Lower leg skin (tissue), 4 donors: ENCODE measurements around the gene REEP5. TPM values are rescaled to one million over a fixed set of nuclear protein-coding genes. Genes with fewer than 3 reads are reported as not detected.
"Not testable (repeated sequence)": the region's sequence is repeated elsewhere in the genome, so short reads cannot be mapped to it uniquely, and the experiment has no call there.

Experiments used
- DNase-seq, 2 donors: peaks; one replicate each; pipeline ENCODE4 v3.0.0-alpha.2; 2019; ENCODE audit warnings: low spot score in 2 of 2
- H3K4me3 ChIP-seq: fragments of 200-600 bp; sonication (generic); 2 replicates; pipeline ENCODE4 v1.5.1; 2017; ENCODE audit warnings: mild to moderate bottlenecking, low read depth; ENCODE audit not compliant: poor library complexity, severe bottlenecking
- POLR2A ChIP-seq, 2 donors: fragments of 450-650 bp; IDR thresholded peaks; one replicate each; pipeline ENCODE4 v1.6.1; 2016 to 2017; ENCODE audit warnings: antibody characterized with exemption in 2 of 2, mild to moderate bottlenecking in 1 of 2, moderate library complexity in 1 of 2
- WGBS, 2 donors: methylation state at CpG; one replicate each; pipeline ENCODE4 v1.1.5; 2018; 5-methylcytosine and 5-hydroxymethylcytosine counted together
- intact Hi-C: fragments of 100-400 bp; cut with DNase I; formaldehyde crosslinking; loops from one replicate; pipeline ENCODE4 v1.15.0; 2023; ENCODE audit warnings: low total_unique reads
- total RNA-seq, 4 donors: library from RNA; depleted of rRNA; stranded (reverse); fragments of >200 nt; gene quantifications; one replicate each; pipeline ENCODE4 v1.1.0, GENCODE V29; 2016
- TF ChIP-seq, protein P1 (sequence below), 3 donors: fragments of 450-650 bp; IDR thresholded peaks; one replicate each; pipeline ENCODE4 v1.5.1; 2016; ENCODE audit warnings: antibody characterized with exemption in 3 of 3, mild to moderate bottlenecking in 3 of 3, moderate library complexity in 2 of 3

The REEP5 gene
- total RNA-seq, 4 donors from 2014 or later: 50.7 to 85.5 (median 74.4) TPM

- TF ChIP-seq, protein P1, sequence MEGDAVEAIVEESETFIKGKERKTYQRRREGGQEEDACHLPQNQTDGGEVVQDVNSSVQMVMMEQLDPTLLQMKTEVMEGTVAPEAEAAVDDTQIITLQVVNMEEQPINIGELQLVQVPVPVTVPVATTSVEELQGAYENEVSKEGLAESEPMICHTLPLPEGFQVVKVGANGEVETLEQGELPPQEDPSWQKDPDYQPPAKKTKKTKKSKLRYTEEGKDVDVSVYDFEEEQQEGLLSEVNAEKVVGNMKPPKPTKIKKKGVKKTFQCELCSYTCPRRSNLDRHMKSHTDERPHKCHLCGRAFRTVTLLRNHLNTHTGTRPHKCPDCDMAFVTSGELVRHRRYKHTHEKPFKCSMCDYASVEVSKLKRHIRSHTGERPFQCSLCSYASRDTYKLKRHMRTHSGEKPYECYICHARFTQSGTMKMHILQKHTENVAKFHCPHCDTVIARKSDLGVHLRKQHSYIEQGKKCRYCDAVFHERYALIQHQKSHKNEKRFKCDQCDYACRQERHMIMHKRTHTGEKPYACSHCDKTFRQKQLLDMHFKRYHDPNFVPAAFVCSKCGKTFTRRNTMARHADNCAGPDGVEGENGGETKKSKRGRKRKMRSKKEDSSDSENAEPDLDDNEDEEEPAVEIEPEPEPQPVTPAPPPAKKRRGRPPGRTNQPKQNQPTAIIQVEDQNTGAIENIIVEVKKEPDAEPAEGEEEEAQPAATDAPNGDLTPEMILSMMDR (IDR thresholded peaks at IDR 0.05): no peak
- no peak for TF ChIP-seq POLR2A (IDR thresholded peaks at IDR 0.05)
- no peak overlapping the region for H3K4me3 ChIP-seq
- no peak for DNase-seq
- intact Hi-C loops: no loop called here
- 87 to 91% methylated on average over 6 of the region's 6 CpGs for WGBS, 2 donors
Measured at GRCh38 chr5:112960863-112961504, 39.0 kb upstream of the REEP5 start.

- H3K4me3 ChIP-seq: no peak overlapping the region
- no peak for DNase-seq
- WGBS, 2 donors: 100% methylated on average over 1 of the region's 1 CpG
- TF ChIP-seq POLR2A (IDR thresholded peaks at IDR 0.05): no peak
- TF ChIP-seq, protein P1 (IDR thresholded peaks at IDR 0.05): no peak
- intact Hi-C loops: no loop called here
Measured at GRCh38 chr5:112960315-112960714, 38.3 kb upstream of the REEP5 start.

GRCh38 chr5:112959872-112960271 lies 37.8 kb upstream of the REEP5 start:
- H3K4me3 ChIP-seq, intact Hi-C loops, DNase-seq: not testable (repeated sequence)
- WGBS, 2 donors: 77 to 78% methylated on average over 8 of the region's 8 CpGs

DNA sequence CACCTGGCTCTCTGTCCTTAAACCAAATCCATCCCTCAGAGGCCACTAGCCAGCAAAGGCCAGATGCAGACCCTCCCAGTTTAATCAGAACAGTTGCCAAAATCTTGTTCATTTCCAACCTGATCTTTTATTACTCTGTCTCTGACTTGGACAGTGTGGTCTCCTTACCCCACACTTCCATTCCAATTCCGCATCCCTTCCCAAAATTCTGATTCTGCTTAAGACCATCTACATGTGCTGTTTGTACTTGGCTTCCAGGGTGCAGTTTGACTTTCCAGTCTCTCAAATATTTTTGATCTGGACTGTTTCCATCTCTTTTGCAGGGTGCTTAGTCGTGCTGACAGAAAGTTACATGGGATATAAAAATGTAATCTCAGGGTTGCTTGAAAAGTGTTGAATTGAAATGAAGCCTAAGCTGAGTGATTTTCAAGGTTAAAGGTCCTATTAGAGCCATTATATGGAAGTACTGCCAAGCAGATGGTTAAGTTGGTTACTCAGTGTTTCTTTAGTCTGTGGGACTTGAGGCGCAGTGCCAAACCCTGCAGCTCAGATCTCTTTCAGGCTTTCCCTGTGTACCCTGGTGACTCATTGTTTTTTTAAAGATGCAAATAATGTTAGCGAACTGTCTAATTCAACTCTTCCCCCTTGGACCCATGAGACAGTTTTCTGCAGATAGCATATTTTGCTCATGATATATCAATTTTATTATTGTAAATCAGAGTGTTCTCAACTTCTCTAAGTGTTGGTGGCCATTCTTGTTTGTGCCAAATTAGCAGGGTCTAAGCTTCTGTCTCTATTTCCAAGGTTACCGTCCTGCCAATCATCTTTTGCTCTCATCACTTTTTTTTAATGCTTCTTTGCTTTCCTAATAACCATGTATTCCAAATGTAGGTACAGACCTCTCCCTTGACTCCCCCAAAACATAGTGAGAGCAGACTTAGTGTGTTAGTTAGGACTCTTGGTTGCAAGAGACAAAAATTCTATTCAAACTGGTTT lies 36.4 kb upstream of the REEP5 start:
- intact Hi-C loops: no loop called here
- 21 to 22% methylated on average over 5 of the region's 5 CpGs for WGBS, 2 donors
- peak; percentile 76 to 89 for DNase-seq
- H3K4me3 ChIP-seq: no peak overlapping the region
- TF ChIP-seq, protein P1 (IDR thresholded peaks at IDR 0.05): no peak
- TF ChIP-seq POLR2A (IDR thresholded peaks at IDR 0.05): no peak

GRCh38 chr5:112957036-112957808 lies 35.2 kb upstream of the REEP5 start:
- DNase-seq: no peak
- H3K4me3 ChIP-seq: no peak overlapping the region
- intact Hi-C loops: no loop called here
- WGBS, 2 donors: 47 to 58% methylated on average over 2 of the region's 2 CpGs
- TF ChIP-seq POLR2A (IDR thresholded peaks at IDR 0.05): no peak
- TF ChIP-seq, protein P1 (IDR thresholded peaks at IDR 0.05): no peak
